Measurements from ENCODE around the gene C1QTNF1.

Gene C1QTNF1

DNA sequence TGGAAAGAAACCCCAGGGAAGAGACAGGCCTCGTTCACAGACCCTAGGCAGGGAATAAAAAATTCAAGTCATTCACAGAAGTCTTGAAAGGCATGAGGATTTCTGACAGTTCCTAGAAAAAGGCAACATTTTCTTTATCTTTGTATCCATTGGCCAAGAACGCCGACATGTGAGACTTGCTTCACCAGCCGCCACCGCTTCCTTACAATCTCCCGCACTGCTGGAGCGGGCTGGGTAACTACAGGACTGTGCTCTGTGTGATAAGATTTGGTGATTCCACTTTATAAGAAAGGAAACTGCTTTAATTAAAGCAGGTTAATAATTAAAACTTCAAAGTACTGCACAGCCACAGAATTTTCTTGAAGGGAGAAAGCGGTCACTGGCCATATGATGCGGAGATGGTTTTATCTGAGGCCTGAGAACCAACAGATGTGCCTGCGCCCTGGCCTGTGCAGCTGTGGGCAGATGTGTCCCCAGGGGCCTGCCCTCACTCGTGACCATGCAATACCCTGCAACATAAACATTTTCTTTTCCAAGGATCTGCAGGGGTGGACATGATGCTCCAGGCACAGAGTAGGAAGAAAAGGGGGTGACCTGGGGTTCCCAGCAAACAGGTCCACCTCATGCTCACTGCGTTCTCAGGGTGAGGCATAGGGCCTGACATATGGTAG is 31.3 kb upstream of the C1QTNF1 start:
- no peak for DNase-seq (ENCODE audit: low read depth, low spot score)

- no peak for DNase-seq (ENCODE audit: low read depth, low spot score)
These were observed 30.6 kb upstream of the C1QTNF1 start for GRCh38 chr17:78993241-78993956.

DNA sequence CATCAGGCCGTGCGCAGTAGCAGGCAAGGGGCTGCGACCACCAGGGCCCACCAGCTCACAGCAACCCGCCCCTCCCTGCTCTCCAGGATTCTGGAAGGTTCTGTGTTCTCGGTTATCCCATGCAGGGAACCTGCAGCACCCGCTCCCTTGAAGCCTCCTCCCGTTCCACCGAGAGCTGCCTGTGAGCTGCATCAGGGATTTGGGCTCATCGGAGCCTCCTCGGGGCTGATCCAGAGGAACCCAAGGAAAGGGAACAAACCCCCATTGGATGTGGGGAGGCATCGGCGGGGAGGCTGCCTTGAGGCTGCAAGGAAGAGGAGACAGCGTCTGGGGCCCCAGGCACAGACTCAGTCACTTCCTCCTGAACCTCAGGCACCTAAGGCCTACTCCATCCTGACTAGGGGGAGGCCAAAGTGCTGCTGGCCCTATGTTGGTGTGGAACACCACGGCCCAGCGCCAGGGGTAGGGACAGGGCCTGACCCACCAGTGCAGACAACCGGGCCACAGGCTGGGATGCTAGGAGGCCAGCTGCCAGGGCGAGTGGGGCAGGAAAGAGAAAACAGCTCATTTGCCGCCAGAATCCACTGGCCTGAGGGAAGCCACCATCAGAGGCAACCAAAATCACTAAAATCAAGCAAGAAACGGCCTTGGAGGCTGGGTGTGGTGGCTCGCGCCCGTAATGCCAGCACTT is 29.8 kb upstream of the C1QTNF1 start:
- DNase-seq (ENCODE audit: low read depth, low spot score), result no peak

DNA sequence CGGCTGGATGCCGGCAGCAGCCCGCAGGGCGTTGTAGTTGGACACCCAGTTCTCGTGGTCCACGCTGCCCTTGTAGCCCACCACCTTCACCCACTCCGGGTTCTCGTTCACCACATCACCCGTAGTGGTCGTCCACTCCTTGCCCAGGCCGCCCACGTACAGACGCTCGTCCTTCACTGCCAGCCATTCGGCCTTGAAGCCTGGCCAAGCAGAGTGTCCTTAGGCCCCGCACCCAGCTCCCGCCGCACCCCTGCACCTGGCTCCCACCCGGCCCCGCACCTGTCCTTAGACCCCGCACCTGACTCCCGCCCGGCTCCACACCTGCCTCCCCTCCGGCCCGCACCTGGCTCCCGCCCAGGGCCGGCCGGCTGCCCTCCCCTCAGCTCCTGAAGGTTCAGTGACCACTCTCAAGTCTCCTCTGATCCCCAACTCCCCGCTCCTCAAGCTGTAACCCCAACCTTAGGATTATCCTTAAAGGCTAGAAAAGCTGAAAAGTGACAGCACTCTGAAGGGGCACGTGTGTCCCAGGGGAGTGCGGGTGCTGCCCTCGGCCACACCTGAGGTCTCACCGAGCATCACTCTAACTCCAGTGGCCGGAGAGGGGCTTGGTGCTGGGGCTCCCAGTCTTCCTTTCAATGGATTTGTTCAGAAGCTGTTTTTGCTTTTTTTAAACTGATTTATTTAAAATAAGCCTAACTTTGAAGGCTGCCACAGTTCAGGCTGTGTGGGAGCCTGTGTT is 28.8 kb upstream of the C1QTNF1 start:
- no peak for DNase-seq (ENCODE audit: low read depth, low spot score)

- no peak for DNase-seq (ENCODE audit: low read depth, low spot score)
These were observed 28.1 kb upstream of the C1QTNF1 start for GRCh38 chr17:78995761-78996451.

- DNase-seq (ENCODE audit: low read depth, low spot score), result no peak
These were observed 27.2 kb upstream of the C1QTNF1 start for GRCh38 chr17:78996781-78997201.

DNA sequence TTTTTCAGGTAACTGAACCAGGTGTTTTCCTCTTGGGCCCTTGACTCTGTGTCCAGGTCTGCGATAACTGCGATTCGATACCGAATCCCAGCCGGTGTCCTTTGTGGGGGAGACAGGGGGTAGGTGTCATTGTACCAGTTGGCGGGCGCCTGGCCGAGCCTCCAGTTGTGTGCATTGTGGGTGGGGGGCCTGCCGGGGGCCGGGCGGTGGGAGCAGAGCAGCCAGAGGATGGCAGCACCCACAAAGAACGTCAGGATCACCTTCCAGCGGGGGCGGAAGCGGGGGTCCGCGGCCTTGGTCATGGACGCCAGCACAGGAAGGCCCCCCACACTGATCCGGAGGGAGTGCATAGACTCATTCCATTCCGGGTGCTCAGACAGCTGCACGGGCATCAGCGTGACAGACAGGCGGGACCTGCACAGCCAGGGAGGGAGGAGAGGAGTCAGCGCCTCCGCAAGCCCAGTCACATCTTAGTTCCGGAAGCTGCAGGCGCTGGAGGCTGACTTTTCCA is 26.7 kb upstream of the C1QTNF1 start:
- DNase-seq (ENCODE audit: low read depth, low spot score), result no peak

DNA sequence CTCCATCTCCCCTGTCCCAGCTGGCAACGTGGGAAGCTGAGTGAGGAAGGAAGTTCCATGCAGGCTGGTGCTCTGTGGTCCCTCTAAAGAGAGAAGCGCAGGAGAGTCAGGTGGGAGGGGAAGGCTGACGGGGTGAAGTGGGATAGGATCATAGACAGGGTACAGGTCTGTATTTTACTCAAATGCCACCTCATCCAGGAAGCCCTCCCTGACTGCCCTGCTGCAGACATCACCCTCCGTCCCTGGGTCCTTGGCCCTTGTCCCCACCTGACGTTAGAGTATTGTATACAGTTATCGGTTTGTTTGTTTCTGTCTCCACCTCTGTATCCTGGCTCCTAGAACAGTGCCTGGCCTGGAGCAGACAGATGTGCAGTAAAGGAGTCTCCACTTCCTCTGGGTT is 26.1 kb upstream of the C1QTNF1 start:
- DNase-seq (ENCODE audit: low read depth, low spot score), result no peak

DNA sequence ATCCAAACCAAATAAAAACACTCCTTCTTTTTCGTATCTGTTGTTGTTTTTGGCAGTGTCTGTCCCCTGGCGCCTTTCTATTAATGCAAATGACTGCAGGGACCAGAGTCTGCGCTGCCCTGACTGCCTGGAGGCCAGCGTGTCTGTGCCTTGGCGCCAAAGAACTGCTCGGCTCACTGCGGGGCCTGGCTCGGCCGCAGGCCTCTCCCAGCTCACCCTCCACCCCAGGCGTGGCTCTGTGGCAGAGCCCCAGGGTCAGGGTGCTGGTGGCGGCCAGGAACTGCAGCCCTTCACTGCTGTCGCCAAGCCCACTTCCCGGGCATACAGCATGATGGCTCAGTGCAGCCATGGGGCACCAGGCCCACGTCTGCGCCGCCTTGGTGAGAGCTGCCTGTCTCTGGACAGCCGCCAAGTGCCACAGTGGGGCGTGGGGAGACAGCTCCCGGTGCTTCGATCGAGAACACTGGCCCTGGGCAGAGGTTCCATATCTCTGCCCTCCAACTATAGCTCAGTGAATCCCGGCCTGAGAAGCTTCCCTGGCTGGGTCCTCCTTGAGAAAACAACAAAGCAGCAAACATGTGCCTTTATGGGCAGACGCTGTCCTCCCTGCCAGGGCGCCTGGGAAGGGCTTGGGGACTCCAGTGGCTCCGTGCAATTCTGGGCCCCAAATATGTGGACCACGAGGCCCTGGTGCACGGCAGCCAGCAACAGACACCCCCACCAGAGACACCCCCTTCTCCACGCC is 25.5 kb upstream of the C1QTNF1 start:
- DNase-seq (ENCODE audit: low read depth, low spot score), result no peak

GRCh38 chr17:78999056-78999768 is 24.8 kb upstream of the C1QTNF1 start:
- DNase-seq (ENCODE audit: low read depth, low spot score), result no peak

- DNase-seq (ENCODE audit: low read depth, low spot score), result no peak
These were observed 24.0 kb upstream of the C1QTNF1 start for GRCh38 chr17:78999947-79000395.

DNA sequence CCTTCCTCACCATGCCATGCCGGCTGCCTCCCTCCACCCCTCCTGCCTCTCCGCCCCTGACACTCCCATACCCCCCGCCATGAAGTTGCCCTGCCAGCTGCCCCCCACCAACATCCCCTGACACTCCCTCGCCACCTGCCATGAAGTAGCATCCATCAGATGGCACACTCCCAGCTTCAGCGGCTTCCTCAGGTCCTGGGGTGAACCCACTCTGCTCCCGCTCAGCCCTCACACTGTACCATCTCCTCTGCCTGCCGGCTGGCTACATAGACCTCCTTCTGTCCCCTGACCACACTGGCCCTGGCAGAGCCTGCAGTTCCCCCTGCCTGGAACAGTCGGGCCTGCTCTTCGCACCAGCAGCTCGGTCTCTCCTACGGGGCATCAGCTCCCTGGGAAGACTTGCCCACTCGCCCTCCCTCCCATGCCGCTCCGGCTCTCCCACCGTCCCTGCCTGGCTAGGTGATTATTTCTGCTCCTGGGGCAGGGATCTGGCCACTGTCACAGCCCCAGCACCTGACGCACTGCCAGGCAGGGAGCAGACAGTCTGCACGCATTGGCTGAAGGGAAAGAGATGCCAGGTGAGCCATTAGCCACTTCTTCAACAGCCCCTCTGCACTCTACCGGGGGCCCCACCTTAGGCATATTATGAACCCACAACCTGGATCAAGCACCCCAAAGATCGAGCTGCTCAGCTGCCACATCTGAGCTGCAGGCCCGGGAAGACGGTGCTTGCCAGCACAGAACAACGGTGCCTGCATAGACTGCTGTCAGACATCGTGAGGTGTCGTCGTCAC is 23.4 kb upstream of the C1QTNF1 start:
- DNase-seq (ENCODE audit: low read depth, low spot score), result no peak

GRCh38 chr17:79001190-79002020 is 22.6 kb upstream of the C1QTNF1 start:
- no peak for DNase-seq (ENCODE audit: low read depth, low spot score)

- DNase-seq (ENCODE audit: low read depth, low spot score), result no peak
These were observed 21.7 kb upstream of the C1QTNF1 start for GRCh38 chr17:79002291-79002690.

GRCh38 chr17:79002796-79003593 is 21.0 kb upstream of the C1QTNF1 start:
- DNase-seq (ENCODE audit: low read depth, low spot score), result no peak

- no peak for DNase-seq (ENCODE audit: low read depth, low spot score)
These were observed 20.1 kb upstream of the C1QTNF1 start for GRCh38 chr17:79003661-79004411.

Measured in activated CD4-positive, CD25-positive, alpha-beta regulatory T cell treated with anti-CD3 and anti-CD28 coated beads, Interleukin-2, amount 50 U/mL, for 16 hours (primary cell).